Epithelial cell of esophagus (primary cell): ENCODE measurements around the gene MAGEA11.
"Not testable (repeated sequence)": the region's sequence is repeated elsewhere in the genome, so short reads cannot be mapped to it uniquely, and the experiment has no call there.

ENCODE experiments used
- DNase-seq: peaks from one replicate; pipeline ENCODE4 v3.0.0; 2010; ENCODE audit warnings: low read depth
- H3K4me3 ChIP-seq: 2 replicates; pipeline ENCODE4 v1.5.1; 2011; ENCODE audit warnings: mild to moderate bottlenecking, low read length, control low read depth
- TF ChIP-seq, protein P1 (sequence below): IDR thresholded peaks from 2 replicates; pipeline ENCODE4 v1.5.1; 2011; ENCODE audit warnings: low read depth, mild to moderate bottlenecking, low read length, control low read depth, inconsistent platforms; ENCODE audit not compliant: insufficient read depth; ENCODE audit errors: missing control alignments

MAGEA11 gene, protein sequence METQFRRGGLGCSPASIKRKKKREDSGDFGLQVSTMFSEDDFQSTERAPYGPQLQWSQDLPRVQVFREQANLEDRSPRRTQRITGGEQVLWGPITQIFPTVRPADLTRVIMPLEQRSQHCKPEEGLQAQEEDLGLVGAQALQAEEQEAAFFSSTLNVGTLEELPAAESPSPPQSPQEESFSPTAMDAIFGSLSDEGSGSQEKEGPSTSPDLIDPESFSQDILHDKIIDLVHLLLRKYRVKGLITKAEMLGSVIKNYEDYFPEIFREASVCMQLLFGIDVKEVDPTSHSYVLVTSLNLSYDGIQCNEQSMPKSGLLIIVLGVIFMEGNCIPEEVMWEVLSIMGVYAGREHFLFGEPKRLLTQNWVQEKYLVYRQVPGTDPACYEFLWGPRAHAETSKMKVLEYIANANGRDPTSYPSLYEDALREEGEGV

DNA sequence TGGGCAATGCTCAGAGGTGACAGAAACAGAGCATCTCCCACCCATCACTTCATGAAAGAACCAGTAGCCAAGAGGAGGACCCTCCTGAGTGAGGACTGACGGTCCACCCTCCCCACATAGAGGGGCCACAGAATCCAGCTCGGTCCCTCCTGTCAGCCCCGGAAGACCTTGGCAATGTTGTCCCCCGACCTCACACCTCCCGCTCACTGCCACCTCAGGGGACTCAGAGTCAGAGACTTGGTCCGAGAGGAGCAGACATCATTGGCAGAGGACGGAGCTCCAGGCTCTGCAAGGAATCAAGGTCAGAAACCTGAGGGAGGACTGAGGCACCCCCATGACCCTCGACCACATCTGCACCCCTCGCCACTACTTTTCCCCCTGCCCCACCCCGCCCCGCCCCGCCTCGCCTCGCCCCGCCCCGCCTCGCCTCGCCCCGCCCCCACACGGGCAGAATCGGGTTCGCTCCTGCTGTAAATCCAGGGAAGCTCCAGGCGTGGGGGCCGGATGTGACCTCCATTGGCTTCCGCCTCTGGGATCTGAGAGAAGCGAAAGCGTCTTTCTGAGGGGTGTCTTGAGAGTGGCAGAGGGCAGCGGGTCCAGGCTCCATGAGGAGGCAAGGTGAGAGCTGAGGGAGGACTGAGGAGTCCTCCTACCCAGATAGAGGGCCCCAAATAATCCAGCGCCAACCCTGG, at the start of gene MAGEA11:
MAGEA11 (plus strand) TSS at position 516 of the 692 bp plus-strand sequence. CDS start 1,100 bp downstream, outside the sequence.
- H3K4me3 ChIP-seq = no peak within 1 kb of the TSS
- no peak for DNase-seq
- TF ChIP-seq, protein P1, sequence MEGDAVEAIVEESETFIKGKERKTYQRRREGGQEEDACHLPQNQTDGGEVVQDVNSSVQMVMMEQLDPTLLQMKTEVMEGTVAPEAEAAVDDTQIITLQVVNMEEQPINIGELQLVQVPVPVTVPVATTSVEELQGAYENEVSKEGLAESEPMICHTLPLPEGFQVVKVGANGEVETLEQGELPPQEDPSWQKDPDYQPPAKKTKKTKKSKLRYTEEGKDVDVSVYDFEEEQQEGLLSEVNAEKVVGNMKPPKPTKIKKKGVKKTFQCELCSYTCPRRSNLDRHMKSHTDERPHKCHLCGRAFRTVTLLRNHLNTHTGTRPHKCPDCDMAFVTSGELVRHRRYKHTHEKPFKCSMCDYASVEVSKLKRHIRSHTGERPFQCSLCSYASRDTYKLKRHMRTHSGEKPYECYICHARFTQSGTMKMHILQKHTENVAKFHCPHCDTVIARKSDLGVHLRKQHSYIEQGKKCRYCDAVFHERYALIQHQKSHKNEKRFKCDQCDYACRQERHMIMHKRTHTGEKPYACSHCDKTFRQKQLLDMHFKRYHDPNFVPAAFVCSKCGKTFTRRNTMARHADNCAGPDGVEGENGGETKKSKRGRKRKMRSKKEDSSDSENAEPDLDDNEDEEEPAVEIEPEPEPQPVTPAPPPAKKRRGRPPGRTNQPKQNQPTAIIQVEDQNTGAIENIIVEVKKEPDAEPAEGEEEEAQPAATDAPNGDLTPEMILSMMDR = no peak

DNA sequence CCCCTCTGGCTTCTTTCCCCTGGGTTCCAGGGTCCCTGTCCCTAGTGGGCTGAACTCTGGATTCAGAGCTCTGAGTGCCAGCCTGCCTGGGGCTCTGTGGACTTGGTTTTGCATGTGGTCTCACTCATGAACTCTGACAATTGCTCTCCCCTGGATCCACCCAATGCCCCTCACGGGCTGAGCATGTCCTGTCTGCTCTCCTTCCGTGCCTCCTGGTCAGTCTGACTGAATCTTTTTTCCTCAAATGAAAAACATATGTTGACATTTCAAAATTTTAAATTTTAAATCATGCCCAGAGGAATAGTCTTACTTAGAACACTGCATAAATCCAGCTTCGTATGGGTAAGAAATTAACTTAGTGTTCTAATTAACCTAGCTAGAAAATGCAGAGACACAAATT, 36.8 kb upstream of the MAGEA11 start:
- not testable (repeated sequence) for H3K4me3 ChIP-seq, DNase-seq

DNA sequence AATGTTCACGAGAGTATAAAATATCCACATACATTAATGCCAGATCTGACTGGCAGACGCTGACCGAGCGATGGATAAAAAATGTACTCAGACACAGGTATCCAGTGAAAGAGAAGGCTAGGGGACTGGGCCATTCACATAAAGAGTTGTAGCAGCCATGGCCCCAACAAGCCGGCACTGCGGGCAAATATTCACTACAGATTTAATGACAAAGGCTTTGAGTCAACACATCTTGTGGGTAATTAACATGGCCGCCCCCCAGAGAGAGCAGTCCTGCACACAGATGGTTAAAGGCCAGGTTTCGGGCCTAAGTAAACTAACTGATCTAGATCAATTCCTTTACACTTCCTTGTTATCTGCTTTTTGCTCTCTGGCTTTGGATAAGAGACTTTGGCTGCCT, 36.3 kb upstream of the MAGEA11 start:
- DNase-seq, H3K4me3 ChIP-seq: not testable (repeated sequence)

DNA sequence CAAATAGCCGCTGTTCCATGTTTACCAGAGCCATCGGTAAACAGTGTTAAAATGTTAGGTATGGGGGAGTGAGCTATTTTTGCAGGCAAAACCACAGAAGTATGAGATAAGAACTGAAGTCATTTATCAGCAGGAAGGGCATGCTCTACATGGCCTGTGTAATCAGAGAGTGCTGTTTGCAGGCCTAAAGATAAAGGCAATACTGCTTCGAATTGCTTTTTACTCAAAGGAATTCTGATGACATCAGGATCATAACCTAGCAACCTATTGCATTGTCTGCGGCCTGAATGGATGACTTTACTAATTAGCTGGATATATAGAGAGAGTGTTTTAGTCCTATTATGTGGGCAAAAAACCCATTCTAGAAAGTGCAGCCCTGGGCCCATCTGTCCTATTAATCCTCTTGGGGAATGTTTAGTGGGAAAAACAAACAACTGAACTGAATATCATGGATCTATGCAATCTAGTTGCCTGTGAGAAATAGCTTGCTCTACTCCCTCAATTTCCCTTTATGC, 32.6 kb upstream of the MAGEA11 start:
- DNase-seq = not testable (repeated sequence)

DNA sequence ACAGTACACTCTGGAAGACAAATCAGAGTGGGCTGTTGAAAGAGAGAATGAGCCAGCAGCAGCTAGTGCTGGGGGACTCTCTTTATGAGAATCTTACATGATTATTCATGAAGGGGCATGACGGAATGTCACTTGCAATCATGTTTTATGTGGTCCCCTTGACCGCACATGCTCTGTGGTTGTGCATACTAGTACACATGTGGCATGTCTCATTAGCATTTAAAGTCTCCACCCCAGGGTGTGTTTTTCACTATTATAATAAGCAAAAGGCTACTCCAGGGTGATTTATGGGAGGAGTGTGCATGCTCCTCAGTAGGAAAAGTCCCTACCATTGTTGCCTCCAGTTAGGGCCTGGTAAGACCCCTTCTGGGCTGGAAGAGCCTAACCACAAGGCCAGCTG, 30.7 kb upstream of the MAGEA11 start:
- DNase-seq = no peak
- TF ChIP-seq, protein P1 = no peak
- no peak overlapping the region for H3K4me3 ChIP-seq

More for the DNA sequence above, 32.6 kb upstream of the MAGEA11 start:
- not testable (repeated sequence) for H3K4me3 ChIP-seq

DNA sequence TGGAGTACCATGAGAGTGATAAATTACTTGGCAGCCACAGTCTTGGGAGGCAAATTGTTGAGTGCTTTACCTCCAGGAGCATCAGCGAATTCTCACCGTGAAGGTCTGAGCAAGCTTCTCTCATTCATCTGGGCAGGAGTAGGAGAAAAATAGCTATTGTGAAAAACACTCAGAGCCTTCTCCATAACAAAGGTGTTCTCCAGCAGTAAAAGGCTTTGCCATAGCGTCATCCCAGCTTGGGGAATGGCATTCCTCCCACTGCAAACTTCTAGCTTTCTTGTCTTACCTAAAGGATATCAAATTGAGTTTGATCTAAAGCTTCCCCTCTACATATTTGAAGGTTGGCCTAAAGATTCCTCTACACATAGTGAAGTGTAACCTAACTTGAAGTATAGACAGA, 29.8 kb upstream of the MAGEA11 start:
- DNase-seq = no peak
- TF ChIP-seq, protein P1 = no peak
- H3K4me3 ChIP-seq = no peak overlapping the region

DNA sequence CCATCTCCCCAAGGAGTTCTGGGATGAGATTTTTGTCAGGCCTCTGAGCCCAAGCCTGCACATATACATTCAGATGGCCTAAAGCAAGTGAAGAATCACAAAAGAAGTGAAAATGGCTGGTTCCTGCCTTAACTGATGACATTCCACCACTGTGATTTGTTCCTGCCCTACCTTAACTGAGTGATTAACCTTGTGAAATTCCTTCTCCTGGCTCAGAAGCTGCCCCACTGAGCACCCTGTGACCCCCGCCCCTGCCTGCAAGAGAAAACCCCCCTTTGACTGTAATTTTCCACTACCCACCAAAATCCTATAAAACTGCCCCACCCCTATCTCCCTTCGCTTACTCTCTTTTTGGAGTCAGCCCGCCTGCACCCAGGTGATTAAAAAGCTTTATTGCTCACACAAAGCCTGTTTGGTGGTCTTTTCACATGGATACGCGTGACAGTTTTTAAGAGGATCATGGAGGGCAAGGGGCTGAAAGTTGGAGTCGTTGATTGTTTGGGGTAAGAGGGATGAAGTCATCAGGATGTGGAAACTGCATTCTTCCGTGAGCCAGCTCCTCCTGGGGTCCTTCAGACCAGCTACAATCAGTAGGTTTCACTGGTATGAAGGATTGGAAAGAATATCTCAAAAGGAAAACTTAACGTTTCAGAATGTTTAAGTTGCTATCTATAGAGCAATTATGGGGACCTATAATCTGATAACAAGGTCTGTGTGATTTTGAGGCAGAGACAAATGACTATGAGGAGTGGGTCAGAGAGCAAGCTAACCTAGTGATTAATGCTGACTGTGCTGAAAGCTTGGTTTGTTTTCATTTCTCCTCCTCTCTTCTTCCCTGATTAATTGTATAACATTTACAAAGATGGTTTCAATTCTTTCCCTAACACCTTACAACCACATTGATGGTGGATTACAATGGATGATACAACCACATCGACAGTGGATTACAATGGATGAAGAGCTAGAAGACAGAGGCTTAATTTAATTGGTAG, 28.6 kb upstream of the MAGEA11 start:
- no peak for DNase-seq

More for the DNA sequence above, 28.6 kb upstream of the MAGEA11 start:
- TF ChIP-seq, protein P1 = no peak
- no peak overlapping the region for H3K4me3 ChIP-seq
